Stimulated activated CD4-positive, alpha-beta T cell treated with anti-CD3 and anti-CD28 coated beads, Interleukin-4, amount 100 ng/mL, for 1 hour (primary cell): ENCODE data around the gene STK32C.

Source experiments
- DNase-seq: peaks from one replicate; pipeline ENCODE4 v3.0.0-alpha.2; 2020

The STK32C gene

DNA sequence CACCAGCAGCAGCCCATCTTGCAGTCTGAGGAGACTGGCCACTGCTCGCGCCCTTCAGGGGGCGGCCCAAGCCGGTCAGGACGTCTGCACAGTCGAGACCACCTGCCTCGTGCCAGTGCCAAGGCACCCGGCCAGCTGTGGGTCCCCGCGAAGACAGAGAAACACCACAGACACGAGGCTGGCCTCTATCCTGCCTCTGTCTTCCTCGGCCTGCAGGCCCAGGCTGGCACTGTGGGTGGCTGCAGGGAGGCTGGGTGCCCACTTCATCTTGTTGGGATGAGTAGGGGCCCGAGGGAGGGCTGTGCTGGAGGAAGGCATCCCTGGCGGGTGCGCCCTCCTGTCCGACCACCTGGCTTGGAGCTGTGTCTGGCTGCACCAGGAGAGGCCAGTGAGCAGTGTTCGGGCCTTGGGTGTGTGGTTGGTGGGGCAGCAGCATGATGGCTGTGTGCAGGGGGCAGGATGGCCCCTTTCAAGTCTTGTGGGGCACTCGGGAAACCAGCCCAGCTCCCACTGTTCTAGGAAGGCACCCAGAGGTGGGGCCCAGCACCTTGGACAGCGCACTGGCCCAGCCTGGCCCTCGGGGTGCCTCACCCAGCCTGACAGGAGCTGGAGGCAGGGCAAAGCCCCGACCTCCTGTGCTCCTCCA, 113.7 kb downstream of the STK32C start:
- no peak for DNase-seq

DNA sequence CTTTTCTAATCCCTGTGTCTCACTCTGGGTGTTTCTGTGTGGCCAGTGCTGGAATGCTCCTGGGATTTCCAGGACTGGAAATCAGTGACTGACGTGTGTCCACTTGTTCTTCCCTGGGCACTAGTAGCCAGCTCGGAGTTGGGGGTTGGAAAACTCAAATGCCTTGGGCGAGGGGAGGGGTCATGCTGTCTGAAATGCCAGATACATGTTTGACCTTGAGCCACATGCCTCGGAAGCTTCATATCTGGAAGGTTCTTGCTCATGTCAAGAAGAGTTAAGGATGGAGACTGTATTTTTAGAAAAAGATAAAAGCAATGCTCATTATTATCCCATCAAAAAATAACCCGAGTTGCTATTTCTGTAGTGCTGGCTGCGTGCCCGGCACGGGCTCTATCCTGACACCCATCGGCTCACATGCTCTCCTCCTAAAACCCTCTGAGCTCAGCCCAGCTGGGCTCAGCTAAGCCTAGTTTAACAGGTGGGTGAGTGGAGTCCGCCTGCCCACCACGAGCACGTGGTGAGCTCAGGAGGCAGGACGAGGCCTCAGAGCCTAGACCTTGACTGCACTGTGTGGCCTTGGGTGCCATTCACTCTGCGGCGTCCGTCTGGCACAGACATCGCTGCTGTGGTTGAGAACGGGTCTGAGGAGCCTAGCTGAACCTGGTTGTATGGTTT, 114.6 kb downstream of the STK32C start:
- DNase-seq = no peak

DNA sequence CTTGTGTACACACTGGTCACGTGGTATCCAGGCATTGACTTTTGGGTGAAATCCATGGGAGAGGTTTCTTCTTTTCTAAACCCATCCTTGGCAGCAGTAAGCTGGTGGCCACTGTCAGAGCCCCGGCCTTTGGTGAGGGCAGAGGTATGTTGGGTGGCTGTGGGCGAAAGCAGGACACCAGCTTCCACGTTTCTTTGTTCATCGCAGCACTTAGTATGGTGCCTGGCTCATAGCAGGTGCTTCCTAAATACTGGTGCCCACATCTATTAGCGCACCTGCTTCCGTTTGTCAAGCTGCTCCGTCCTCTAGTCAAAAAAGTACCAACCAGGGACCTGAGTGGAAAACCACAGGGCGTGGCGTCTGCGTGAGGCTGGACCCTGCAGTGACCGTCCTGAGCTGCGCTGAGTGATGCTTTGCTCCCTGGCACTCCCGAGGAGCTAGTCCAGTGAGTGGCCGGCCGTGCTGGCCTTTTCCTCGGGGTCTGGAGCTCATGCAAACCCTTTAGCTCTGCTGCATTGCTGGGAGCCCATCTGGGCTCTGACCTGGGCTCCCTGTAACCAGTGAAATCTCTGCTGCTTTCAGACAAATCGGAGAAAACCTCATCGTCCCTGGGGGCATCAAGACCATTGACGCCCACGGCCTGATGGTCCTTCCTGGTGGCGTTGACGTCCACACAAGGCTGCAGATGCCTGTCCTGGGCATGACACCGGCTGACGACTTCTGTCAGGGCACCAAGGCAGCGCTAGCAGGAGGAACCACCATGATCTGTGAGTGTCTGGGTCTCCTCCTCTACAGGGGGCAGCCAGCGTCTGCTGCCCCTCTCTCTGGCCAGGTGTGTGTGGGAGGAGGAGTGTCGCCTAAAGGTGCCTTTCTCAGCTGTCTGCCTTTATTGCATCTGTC, 115.4 kb downstream of the STK32C start:
- no peak for DNase-seq

DNA sequence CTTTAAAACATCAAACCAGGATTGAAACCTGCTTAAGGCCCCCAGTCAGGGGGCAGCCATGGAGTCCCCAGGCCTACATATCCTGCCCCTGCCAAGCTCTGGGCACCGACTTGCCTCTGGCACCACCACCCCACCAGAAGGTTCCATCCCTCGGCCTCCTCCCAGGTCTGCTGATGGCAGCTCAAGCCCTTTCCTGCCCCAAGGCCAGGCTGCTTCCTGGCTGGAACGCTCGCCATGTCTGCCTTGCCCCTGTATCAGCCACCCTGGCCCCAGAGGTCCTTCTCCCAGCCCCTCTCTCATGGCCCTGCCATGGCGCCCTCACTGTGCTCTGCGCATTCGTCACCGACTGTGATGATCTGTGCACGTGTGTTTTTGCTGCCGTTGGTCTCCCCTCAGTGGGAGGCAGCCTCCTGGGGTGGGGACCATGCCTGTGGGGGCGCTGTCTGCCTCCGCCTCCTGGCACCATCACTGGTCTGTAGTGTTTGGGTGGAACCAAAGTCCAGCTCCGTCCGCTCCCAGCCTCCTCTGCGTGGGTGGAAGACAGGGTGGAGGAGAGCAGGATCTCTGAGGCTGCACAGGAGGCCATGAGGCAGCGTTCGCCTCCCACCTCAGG, 117.8 kb downstream of the STK32C start:
- DNase-seq = no peak

DNA sequence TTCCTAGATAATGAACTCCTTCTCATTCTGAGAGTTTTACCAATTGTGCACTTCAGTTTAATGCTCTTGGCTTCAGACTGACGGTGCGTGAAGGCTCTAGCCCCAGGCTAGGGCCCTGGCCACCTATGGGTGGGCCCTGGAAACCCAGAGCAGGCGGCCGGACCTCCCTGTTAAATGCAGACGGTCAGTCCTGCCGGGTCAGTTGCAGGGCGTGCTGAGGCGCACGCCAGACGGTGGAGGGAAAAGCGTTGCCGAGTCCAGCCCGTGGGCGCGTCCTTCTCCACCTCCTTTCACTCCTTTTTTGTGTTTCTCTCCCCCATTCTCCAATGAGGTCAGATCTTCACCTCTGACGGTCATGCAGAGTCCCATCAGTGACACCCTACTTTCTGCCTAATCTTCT, 118.7 kb downstream of the STK32C start:
- no peak for DNase-seq

DNA sequence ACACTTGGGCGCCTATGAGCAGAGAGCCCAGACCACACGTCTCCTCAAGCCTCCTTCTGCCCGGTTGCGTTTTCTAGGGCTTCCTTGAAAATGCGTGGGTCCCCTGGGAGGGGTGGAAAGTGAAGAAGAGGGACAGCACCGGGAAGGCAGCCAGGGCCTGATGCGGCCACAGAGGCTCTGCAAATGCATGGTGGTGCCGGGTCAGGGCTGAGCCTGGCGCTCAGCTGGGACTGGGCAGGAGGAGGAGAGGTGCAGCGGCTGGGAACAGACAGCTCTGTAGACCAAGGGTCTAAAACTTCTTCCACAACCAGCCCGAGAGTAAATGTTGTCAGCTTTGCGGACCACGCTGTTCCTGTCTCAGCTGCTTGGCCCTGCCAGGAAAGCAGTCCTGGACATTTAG, 119.4 kb downstream of the STK32C start:
- no peak for DNase-seq

DNA sequence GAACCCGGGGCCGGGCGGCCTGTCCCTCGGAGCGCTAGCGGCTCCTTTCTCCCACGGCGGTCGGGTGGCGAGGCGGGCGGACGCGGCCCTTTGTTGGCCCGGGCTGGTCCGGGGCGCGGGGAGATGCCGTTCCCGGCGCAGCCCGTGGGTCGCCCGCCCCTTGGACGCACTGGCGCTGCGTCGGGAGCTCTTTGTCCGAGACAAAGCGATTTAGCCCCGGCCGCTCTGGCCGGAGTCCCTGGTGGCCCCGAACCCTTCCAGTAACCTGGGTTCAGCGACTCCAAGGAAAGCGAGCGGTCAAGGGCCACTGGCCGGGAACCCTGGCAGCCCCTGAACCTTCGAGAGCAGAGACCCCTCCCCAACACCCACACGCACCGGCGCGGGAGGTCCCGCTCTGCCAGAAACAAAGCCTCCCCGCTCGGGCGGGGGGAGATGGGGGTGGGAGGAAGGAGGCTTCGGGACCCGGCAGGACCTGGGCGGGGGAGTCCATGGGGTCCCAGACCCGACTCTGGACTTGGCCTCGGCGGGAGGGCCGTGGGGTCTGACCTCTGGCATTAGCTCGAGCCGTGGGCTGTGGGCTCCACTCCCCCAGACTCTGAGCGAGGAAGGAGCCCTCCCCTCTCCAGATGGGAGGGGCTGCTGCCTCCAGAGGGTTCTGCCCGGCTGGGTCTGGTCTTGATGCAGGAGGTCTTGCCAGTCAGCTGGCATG, 120.2 kb downstream of the STK32C start:
- no peak for DNase-seq

DNA sequence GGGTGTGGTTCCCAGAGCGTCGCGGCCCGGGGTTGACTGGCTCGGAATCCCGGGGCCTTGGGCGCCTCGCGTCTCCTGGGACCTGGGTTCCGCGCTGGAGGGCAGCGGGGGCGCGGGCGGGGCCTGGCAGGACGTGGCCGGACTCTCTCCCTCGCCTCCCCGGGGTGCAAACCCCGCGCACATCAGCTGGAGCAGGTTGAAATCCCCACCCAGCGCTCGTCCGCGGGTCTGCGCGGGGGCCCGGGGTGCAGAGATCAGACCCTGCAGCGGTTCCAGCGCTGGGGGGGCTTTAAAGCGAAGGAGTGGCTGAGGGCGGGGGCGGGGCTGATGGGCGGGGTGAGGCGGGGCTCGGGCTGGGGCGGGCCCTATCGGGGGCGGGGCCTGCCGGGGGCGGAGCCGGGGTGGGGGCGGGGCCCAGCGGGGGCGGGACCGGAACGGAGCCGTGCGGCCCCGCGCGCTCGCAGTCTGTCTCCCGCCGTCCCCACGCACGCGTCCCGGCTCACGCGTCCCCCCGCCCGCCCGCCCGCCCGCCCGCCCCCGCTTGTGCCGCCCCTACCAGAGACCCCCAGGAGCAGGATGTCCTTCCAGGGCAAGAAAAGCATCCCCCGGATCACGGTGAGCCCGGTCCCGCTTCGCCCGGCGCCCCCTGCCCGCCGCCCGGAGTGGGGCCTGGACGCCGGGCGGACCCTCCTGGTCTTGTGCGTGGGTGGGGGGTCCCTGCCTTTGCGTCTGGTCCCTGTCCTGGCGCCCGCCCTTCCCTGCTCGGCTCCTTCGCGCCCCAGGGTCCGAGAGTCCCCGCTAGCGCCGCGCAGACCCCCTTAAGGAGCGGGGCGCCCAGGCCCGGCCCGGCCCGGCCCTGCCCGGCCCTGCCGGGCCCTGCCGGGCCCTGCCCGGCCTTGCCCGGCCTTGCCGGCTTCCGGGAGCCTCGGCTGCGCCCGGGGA, 121.0 kb downstream of the STK32C start, which contains the start of gene DPYSL4:
Gene DPYSL4, plus strand, starts transcription at position 461 of the 942 bp plus-strand sequence. Its CDS starts 116 bp downstream, at position 577.
- DNase-seq = peak; percentile 41

DNA sequence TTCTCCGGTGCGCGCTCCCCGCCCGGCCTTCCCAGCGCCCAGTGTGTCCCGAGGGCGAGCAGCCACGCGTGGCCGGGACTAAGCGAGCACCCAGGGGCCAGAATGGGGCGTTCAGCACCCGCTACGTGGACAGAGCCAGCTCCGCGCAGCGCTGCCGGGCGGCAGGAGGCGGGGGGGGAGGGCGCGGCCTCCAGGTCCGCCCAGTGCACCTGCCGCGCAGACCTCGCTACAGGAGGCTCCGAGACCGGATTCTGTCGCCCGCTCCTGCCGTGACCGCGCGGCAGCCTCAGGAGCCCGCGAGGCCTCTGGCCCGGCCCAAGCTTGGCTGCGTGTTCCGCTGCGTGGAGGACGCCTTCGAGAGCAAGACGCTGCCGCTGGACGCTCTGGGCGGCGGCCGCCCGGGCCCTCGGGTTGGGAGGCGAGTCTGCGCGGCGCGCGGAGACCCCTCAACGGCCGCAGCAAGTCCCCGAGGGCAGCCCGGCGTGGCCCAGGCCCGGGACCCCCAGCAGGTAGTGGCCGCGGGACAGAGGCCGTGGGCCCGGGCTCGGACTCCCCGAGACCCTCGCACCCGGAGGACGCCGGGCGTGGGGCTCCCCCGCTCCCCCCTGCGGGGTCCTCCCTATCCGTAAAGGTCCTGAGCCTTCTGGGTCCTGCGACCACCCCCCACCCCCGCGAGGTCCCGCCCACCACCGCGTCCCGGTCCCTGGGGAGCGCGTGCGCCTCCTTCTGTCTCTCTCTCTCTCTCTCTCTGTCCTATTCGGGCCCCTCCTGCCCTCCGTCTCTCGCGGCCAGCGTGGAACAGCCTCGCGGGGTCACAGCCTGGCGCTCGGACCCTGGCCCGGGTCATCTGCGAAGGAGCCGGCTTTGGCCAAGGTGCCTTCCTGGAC, 121.9 kb downstream of the STK32C start:
- DNase-seq = peak; percentile 65

DNA sequence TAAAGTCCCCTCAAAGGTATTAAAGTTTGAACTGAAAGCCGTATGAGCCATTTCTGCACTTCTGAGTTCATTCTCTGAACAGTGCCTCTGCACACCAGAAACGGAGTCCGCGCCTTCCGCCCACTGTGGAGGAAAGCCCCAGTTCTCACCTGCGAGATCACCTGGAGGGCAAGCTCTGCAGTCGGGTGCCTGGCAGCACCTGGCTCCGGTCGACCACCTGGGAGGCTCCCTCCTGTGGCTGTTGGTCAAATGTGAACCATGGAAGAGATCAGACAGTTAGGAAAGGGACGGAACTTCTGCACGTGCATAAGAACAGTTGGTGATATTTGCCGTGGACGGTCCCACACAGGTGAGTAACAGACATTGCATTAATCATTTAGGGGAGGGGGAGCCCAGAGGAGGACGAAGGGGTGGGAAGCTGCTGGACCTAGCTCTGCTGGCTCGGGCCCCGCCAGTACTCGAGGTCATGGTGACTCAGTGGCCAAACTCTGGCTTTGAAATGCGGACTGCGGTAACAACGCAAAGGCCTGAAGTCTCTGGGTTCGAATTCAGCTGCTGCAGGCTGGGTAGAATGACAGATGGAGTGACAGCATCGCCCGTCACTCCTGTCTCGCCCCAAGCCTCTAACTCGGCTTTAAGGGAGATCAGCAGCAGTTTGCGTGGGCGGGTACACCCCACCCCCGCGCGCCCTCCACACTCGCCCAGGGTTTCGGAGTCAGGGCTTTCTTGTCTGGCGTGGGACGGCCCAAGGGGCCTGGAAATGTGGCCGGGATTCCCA, 122.7 kb downstream of the STK32C start:
- no peak for DNase-seq

DNA sequence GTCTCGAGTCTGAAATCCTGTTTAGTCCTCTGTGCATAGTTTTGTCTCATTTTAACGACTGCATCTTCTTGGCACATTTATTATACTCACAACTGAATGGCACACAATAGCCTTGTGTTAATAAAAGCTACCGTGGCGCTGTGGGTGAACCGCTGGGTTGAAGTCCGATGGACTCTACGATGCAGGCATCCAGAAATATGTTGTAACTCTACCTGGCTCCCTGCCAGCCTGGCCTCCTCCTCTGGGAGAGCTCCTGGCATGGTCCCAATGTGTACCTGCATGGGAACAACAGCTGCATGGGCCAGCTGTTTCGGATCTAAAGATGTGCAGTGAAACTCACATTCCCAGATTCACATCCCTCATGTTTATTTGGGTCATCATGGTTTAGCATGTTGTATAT, 124.7 kb downstream of the STK32C start:
- no peak for DNase-seq

DNA sequence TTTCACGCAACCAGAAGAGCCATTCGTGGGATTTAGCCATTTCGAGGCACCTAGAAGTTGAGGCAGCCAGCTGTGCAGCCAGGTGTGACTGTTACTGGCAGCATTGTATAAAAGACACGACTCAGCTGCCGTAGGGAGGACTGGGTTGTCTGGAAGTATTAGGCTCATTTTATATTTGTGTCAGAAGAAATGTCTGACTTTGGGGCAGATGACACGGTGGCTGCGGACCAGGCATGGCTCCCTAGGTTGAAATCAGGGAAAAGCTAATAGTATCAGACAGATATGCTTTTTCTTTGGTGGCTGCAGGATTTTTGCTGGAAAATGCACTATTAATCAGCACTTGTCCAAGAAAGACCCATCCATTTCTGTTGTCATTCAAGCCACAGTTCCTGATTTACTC, 125.2 kb downstream of the STK32C start:
- no peak for DNase-seq

DNA sequence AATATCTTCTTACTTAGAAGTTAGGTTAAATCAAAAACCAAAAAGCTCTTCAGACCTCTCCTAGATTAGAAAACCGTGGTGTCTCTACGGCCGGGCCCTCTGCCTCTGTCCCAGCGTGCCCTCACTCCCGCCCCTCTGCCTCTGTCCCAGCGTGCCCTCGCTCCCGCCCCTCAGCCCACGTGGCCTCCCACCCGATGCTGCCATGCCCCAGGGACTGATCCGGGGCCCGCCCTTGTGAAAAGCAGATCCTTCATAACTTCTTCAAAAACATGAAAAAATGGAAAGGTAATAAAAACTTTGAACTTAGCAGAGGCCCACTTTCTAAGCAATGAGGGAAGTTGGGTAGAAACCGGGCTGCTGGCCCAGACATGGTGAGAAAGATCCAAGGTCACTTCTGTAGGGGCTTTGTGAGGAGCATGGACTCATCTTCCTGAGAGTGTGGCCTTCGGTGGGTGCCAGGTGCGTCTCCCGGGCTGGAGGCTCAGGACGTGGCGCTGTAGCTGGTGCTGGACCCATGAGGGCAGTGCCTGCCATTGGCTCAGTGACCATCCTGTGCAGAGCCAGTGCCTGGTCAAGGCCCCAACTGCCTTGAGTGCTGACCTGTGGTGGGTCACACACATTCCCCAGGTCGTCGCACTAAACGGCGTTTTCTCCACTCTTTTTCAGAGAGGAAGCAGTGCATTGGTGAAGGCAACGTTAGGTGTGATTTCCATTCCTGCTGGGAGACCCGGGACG, 125.9 kb downstream of the STK32C start:
- DNase-seq = no peak

DNA sequence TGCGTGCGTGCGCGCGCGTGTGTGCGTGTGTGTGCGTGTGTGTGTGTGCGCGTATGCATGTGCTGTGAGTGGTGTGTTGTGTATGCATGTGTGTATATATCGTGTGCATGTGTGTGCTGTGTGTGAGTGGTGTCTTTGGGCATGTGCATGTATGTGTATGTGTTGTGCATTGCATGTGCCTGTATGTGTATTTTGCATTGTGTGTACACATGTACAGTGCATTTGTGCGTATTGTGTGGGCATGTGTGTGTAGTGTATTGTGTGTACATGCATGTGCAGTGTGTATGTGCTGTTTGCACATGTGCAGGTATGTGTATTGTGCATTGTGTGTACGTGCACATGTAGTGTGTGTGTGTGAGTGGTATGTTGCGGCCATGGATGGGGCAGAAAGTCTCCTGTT, 127.0 kb downstream of the STK32C start:
- DNase-seq = no peak

DNA sequence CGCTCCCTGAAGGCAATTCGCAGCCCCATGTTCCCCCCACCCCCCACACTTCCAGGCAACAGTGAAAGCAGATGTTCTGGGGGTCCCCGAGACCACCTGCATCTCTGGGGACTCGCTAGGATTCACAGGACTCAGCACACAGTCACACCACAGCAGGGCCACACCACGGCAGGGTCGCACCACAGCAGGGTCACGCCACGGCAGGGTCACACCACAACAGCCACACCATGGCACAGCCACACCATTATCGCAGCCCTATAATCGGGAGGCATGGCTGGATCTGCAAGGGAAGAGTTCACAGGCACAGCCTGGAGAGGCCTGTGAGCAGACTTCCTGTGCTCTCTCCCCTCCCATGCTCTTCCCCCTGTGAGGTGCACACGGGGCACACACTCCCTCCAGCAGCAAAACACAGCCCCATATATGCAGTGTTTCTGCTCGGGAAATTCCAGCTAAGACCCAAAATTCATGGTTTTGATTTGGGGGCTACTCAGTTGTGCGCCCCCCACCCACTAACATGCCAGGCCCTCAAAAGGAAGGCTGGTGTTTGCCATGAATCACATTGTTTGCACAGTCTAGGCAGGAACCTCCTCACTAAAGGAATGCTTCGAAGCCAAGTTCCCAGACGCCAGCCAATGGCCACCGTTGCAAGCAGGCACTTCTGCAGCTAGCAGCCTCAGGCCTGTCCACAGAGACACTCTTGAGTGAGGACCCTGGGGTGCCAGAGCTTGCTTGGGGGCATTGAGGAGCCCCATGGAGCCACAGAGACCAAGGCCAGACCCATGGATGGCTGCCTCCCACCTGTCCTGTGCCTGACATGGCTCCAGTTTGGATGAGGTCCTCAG, 128.0 kb downstream of the STK32C start:
- DNase-seq = no peak

DNA sequence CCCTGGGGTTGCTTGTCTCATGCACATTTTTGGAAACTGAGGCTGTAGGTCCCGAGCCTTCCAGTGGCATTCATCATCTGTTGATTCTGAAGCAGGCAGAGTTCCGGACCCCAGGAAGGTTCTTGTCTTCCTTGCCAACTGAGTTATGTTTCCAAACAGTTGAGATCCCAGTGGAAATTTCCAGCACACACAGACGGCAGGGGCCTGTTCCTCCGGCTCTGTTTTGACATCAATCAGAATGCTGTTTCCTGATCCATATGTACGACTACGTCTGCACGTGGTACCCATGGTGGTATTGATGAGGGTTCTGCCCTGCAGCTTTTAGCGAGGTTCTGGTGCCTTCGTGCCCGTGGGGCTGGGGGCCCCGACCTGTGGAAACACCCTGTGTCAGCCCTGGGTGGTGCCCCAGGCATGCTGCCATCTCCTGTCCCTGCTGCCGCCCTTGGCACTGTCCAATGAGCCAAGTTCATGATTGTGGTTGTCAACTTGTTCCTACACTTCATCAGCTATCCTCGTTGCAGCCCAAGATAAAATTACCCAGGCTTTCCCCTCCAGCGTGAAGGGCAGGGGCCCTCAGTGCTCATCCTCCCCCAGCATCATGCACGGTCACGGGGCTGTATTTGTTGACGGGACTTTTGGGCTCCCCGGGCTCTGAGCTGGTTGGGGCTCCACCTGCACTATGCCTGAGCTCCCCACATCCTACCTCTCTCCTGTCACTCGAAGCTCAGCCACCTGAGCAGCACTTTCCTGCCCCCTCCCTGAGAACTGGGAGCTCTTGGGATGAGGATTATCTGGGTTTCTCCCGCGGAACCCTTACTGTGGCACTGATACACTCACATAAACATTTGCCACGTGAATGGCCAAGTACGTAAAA, 128.8 kb downstream of the STK32C start:
- no peak for DNase-seq

DNA sequence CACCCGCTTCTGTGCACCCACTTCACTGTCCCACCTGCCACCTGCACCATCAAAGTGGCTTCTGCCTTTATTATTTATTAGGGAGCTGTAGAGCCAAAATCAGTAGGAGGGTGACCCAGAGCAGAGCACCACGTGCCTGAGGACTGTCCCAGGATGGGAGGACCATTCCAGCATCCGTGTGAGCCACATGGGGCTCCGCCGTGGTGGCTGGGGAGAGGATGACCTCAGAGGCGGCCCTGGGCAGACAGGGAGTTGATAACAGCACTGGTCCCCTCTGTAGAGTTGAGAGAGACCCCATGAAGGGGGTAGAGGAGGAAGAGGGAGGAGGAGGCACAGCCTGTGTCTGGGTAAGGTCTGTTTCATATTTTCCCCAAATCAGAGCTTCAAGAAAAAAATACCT, 129.7 kb downstream of the STK32C start:
- no peak for DNase-seq
